GM13977 (cell line): ENCODE measurements around the gene C5orf58.
"Not testable (repeated sequence)": the region's sequence is repeated elsewhere in the genome, so short reads cannot be mapped to it uniquely, and the experiment has no call there.

Source experiments
- DNase-seq: peaks from one replicate; pipeline ENCODE4 v3.0.0; 2012; ENCODE audit warnings: low spot score
- in situ Hi-C: fragments of 300-500 bp; cut with MboI; formaldehyde crosslinking; loops from one replicate; pipeline ENCODE4 v1.12.0; 2022; ENCODE audit warnings: low sequenced_read_pairs, low pct_unique_long_range_greater_than_20kb, mixed read lengths, inconsistent platforms; ENCODE audit not compliant: unreplicated experiment
- TF ChIP-seq, protein P1 (sequence below): IDR thresholded peaks from 2 replicates; pipeline ENCODE4 v1.5.1; 2012; ENCODE audit warnings: mild to moderate bottlenecking, control low read depth; ENCODE audit not compliant: insufficient read depth; ENCODE audit errors: extremely low read depth, missing control alignments

The C5orf58 gene

DNA sequence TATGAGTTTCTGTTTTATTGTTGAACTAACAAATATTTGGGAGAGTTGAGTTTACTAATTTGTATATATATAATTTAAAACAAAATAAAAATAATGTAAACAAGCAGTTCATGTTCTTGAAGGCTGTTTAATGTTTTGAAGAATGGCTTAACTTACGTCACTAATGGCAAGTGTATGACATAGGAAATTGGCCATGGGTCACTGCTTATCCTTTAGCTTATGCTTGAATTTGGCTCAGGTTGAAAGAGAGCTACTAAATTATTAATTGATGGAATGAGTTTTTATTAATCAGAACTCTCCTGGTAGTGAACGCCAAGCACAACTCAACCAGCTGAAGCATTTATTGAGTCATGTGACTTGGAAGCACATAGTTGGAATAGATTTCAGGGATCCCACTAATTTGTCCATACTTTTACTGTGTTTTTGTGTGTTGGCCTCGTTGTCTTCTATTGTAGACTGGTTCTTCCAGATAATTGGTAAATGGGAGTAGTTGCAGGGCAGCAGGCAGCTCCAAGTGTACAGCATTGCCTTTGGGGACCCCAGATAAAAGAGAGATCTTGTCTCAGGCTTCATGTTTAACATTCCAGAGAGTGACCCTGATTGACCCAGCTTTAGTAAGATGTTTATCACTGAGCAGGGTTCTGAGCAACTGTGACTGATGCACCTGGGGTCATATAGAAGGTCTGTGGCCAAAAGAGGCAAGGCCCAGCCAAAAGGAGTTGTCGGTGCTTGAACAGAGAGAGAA, 13.5 kb downstream of the C5orf58 start:
- DNase-seq = no peak
- in situ Hi-C loops = loop anchor here (25.0 kb wide), 1 partner anchor 366 kb away; no protein-coding TSS in a partner anchor
- TF ChIP-seq, protein P1, sequence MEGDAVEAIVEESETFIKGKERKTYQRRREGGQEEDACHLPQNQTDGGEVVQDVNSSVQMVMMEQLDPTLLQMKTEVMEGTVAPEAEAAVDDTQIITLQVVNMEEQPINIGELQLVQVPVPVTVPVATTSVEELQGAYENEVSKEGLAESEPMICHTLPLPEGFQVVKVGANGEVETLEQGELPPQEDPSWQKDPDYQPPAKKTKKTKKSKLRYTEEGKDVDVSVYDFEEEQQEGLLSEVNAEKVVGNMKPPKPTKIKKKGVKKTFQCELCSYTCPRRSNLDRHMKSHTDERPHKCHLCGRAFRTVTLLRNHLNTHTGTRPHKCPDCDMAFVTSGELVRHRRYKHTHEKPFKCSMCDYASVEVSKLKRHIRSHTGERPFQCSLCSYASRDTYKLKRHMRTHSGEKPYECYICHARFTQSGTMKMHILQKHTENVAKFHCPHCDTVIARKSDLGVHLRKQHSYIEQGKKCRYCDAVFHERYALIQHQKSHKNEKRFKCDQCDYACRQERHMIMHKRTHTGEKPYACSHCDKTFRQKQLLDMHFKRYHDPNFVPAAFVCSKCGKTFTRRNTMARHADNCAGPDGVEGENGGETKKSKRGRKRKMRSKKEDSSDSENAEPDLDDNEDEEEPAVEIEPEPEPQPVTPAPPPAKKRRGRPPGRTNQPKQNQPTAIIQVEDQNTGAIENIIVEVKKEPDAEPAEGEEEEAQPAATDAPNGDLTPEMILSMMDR = no peak

DNA sequence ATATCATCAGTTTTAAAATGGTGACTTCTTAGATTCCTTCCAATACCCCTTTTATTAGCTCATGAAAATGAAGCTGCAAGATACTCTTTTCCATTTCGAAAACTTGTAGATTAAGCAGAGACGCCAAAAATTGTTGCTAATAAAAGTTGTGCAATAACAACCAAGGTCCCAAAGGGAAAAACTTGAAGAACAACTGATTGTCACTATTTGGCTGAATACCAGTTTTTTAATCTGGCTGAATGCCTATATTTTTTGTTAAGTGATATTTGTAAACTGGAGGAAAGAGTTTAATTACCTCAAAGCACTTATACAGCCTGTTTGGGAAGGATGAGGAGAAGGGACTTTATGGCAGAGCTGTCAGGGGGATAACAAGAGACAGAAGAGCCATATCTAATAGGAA, 14.6 kb downstream of the C5orf58 start:
- DNase-seq = no peak
- TF ChIP-seq, protein P1 = no peak
- in situ Hi-C loops = loop anchor here (25.0 kb wide), 1 partner anchor 365 kb away; no protein-coding TSS in a partner anchor

DNA sequence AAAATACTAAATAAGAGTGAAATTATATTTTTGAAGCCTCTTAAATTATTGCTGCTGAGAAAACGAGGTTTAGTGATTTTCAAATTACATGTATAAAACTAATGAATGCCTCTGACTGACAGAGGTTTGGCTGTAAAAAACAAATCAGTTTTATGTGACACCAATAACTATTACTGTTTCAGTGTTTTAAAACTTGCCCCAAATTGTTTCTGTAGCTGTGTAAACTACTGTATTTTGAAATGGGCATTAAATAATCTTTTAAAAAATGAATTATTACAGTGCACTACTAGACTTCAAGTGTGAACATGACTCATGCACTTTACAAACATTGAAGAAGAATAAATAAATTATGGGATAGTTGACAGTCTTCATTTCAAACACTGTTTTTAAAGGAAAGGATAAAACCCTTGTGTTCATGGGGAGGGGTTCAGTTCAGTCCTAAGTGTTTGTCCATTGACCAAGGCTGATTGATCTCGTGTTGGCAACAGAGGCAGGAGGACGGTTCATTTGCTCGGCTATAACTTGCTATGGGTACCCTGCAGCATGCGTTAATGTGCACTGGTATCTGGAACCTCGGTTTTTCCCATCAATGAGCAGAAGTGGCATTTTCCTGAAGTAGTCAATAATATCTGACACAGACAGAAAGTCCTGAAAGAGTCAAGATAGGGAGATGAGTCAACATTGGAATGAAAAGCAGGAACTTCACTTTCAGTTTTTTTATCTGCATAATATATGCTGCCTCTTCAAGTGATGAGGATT, 15.6 kb downstream of the C5orf58 start:
- TF ChIP-seq, protein P1 = no peak
- no peak for DNase-seq
- in situ Hi-C loops = loop anchor here (25.0 kb wide), 1 partner anchor 364 kb away; no protein-coding TSS in a partner anchor

DNA sequence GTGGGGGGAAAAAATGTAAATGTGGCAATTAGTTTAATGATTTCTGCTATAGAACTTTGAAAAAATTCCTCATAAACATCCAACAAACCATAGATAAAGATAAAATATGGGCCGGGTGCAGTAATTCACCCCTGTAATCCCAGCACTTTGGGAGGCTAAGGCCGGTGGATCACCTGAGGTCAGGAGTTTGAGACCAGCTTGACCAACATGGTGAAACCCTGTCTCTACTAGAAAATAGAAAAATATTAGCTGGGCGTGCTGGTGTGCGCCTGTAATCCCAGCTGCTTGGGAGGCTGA, 16.1 kb downstream of the C5orf58 start:
- not testable (repeated sequence) for DNase-seq
- in situ Hi-C loops = loop anchor here (25.0 kb wide), 1 partner anchor 363 kb away; no protein-coding TSS in a partner anchor

DNA sequence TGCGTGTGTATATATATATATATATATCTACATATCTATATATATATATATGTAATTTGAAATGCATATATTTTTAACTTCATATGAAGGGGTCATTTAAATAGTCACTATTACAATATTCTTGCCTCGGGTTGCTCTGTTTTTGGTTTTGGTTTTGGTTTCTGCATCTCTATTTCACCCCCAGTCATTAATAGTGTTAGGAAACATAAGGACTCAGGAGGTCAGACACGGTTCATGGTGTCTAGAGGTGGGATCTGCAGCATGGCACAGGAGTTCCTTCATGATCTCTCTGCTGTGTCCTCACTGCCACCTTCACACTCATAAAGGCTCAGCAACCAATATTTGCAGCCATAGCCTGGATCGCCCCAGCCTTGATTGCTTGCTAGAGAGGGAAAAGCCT, 16.6 kb downstream of the C5orf58 start:
- TF ChIP-seq, protein P1 = no peak
- no peak for DNase-seq
- in situ Hi-C loops = loop anchor here (25.0 kb wide), 1 partner anchor 363 kb away; no protein-coding TSS in a partner anchor

DNA sequence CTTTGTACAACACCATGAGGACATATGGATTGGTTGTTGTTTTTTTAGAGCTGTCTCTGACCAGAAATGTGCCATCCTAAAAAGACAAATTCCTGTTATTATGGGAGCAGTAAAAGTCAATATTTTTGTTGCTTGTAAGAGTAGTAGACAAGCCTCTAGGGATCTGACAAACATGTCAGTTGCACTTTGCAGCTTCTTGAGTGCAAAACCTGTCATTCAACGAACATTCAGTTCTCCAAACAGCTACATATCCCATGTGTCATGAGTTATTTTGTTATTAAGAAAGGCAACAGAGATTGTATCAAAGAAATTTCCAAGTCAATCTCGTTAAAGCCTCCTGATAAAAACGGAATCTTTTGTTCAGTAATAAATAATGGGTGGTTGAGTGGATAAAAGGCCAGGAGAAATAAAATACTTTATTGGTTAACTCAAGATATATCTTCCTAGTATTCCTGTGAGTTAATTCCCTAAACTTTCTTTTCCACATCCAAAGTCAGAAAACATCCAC, 18.1 kb downstream of the C5orf58 start:
- DNase-seq = no peak
- TF ChIP-seq, protein P1 = no peak
- in situ Hi-C loops = loop anchor here (10.0 kb wide), 1 partner anchor 164 kb away; no protein-coding TSS in a partner anchor
